ENCODE results near the gene SNRPE. TPM values are rescaled to one million over a fixed set of nuclear protein-coding genes. Genes with fewer than 3 reads are reported as not detected.

Gene SNRPE
- total and polyA plus RNA-seq, 2 of the 13 experiments (the other 11 are each of a cell fraction or from before 2014, with no cell fraction given): 146 to 281 TPM

DNA sequence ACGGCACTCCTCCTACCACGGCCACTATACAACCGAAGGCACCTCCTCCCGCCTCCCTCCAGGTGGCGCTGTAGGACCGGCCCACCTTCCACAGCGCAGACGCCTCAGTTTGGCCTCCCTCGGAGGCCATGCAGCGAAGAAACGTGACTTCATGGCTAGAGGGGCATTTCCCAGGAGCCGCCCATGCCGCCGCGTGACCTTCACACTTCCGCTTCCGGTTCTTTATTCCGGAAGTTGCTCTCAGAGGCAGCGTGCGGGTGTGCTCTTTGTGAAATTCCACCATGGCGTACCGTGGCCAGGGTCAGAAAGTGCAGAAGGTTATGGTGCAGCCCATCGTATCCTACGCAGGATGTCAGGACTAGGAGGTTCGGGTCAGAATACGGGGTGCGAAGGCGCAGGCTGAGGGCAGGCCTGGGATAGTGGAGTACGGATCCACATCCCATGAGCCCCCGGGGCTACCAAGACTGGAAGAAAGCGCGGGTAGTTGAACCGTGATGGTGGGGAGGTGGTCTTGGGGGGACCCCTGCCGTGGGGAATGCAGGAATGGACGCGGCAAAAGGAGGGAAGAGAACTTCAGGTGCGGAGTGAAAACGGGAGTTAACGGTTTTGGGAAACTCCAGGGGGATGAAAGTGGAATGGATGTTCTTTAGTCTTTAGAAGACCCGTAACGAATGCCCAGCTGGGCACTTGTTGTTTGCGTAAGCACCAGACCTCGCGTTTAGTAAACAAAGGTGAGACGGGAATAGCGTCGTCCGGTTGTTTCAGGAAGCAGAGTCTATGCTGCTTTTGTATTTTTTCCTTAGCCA is at the start of gene SNRPE (continued):
- peak; percentile 72; the same call in 1 of the 2 replicates for TF ChIP-seq ZNF24 (IDR thresholded peaks at IDR 0.05)
- TF ChIP-seq, protein P1, sequence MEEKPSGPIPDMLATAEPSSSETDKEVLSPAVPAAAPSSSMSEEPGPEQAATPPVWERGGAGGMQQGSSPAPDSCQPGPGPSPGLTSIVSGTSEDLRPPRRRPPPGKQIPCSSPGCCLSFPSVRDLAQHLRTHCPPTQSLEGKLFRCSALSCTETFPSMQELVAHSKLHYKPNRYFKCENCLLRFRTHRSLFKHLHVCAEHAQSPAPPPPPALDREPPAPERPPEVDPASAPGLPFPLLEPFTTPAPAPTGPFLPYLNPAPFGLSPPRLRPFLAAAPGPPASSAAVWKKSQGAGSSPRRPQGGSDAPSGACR (CRISPR knock-in tag; IDR thresholded peaks at IDR 0.05): peak; percentile 75; the same call in 1 of the 2 replicates
- TF ChIP-seq ZNF562 (CRISPR knock-in tag; IDR thresholded peaks at IDR 0.05; ENCODE audit: borderline replicate concordance): no peak
- no peak for TF ChIP-seq ZNF75D (CRISPR knock-in tag; IDR thresholded peaks at IDR 0.05; ENCODE audit: borderline replicate concordance)
- TF ChIP-seq ZNF746 (CRISPR knock-in tag; IDR thresholded peaks at IDR 0.05): peak; percentile 79
- no peak for TF ChIP-seq ZNF569 (CRISPR knock-in tag; IDR thresholded peaks at IDR 0.05; ENCODE audit: borderline replicate concordance)
- no peak for TF ChIP-seq ATAD3A (CRISPR knock-in tag; IDR thresholded peaks at IDR 0.05)
- TF ChIP-seq SMC3 (IDR thresholded peaks at IDR 0.05; ENCODE audit: low read length): peak; percentile 70; the same call in 1 of the 2 replicates
- no peak for TF ChIP-seq HMGA1 (CRISPR knock-in tag; conservative IDR thresholded peaks at IDR 0.05)
- peak; percentile 45; the same call in 1 of the 2 replicates for TF ChIP-seq ZBTB21 (CRISPR knock-in tag; IDR thresholded peaks at IDR 0.05)
- no peak for TF ChIP-seq REXO4 (CRISPR knock-in tag; IDR thresholded peaks at IDR 0.05; ENCODE audit: borderline replicate concordance)
- TF ChIP-seq, protein P2, sequence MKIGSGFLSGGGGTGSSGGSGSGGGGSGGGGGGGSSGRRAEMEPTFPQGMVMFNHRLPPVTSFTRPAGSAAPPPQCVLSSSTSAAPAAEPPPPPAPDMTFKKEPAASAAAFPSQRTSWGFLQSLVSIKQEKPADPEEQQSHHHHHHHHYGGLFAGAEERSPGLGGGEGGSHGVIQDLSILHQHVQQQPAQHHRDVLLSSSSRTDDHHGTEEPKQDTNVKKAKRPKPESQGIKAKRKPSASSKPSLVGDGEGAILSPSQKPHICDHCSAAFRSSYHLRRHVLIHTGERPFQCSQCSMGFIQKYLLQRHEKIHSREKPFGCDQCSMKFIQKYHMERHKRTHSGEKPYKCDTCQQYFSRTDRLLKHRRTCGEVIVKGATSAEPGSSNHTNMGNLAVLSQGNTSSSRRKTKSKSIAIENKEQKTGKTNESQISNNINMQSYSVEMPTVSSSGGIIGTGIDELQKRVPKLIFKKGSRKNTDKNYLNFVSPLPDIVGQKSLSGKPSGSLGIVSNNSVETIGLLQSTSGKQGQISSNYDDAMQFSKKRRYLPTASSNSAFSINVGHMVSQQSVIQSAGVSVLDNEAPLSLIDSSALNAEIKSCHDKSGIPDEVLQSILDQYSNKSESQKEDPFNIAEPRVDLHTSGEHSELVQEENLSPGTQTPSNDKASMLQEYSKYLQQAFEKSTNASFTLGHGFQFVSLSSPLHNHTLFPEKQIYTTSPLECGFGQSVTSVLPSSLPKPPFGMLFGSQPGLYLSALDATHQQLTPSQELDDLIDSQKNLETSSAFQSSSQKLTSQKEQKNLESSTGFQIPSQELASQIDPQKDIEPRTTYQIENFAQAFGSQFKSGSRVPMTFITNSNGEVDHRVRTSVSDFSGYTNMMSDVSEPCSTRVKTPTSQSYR (CRISPR knock-in tag; IDR thresholded peaks at IDR 0.05; ENCODE audit: borderline replicate concordance): no peak
- peak; percentile 92 for TF ChIP-seq ZNF274 (CRISPR knock-in tag; IDR thresholded peaks at IDR 0.05)
- peak; percentile 83 for TF ChIP-seq MED1 (CRISPR knock-in tag; IDR thresholded peaks at IDR 0.05)
- peak; percentile 91 for TF ChIP-seq ZNF788 (CRISPR knock-in tag; IDR thresholded peaks at IDR 0.05; ENCODE audit: borderline replicate concordance)
- peak; percentile 35; the same call in 1 of the 2 replicates for TF ChIP-seq ATF7 (IDR thresholded peaks at IDR 0.05)
- peak; percentile 49; the same call in 1 of the 2 replicates for TF ChIP-seq ATF7 (CRISPR knock-in tag; IDR thresholded peaks at IDR 0.05)
- no peak for TF ChIP-seq ZNF34 (CRISPR knock-in tag; IDR thresholded peaks at IDR 0.05; ENCODE audit: borderline replicate concordance)

Measured in HepG2 (cell line).